Measurements from ENCODE around the gene OOSP2.

- TF ChIP-seq POLR2A (IDR thresholded peaks at IDR 0.05; ENCODE audit: low read depth, low read length) = no peak
- TF ChIP-seq POLR2AphosphoS5 (IDR thresholded peaks at IDR 0.05; ENCODE audit: low read depth, low read length) = no peak
- TF ChIP-seq SPI1 (IDR thresholded peaks at IDR 0.05; ENCODE audit: low read depth, low read length) = no peak
- no peak for TF ChIP-seq TAF1 (IDR thresholded peaks at IDR 0.05; ENCODE audit: low read depth, low read length)
Measured at GRCh38 chr11:60056349-60056969, 16.2 kb downstream of the OOSP2 start, which contains the start of gene MS4A3.

Data from GM12891 (cell line).